Panc1 (cell line): ENCODE data around the gene VIT. TPM values are rescaled to one million over a fixed set of nuclear protein-coding genes. Genes with fewer than 3 reads are reported as not detected.

Experiments
- ATAC-seq: fragments of 200-7000 bp; cut with Tn5 transposase; 2 replicates; pipeline ENCODE4 v1.9.1; 2020; ENCODE audit warnings: mild to moderate bottlenecking, moderate library complexity
- BruUV-seq: library from RNA; stranded (reverse); fragments of 400-500 nt; replicated peaks from 2 replicates; lab custom pipeline; 2021; lab: Mats Ljungman, UMichigan
- CTCF ChIA-PET: fragments of 300-600 bp; sonication (Branson Sonifier 250); formaldehyde crosslinking; loops from one replicate; lab custom pipeline; 2022; ENCODE audit warnings: antibody characterized with exemption; lab: Charles Lee
- POLR2A ChIA-PET: fragments of 300-600 bp; sonication (Branson Sonifier 250); formaldehyde crosslinking; loops from one replicate; lab custom pipeline; 2022; ENCODE audit warnings: antibody characterized with exemption; lab: Charles Lee
- DNase-seq: peaks from one replicate; pipeline ENCODE4 v3.0.0-alpha.2; 2010; ENCODE audit warnings: low read depth, low spot score
- H3K27ac ChIP-seq: 2 replicates; pipeline ENCODE4 v1.5.1; 2011; ENCODE audit warnings: mild to moderate bottlenecking, low read length, inconsistent platforms
- H3K27me3 ChIP-seq: fragments of 200-500 bp; sonication (Bioruptor generic); 2 replicates; pipeline ENCODE4 v1.6.0; 2014; ENCODE audit warnings: low read length, inconsistent platforms; ENCODE audit not compliant: control insufficient read depth, insufficient read depth
- H3K36me3 ChIP-seq: fragments of 200-500 bp; sonication (Bioruptor generic); 2 replicates; pipeline ENCODE4 v1.5.1; 2014; ENCODE audit warnings: inconsistent platforms, mild to moderate bottlenecking, low read length, moderate library complexity; ENCODE audit not compliant: control insufficient read depth, insufficient read depth
- H3K4me1 ChIP-seq: 2 replicates; pipeline ENCODE4 v1.5.1; 2011; ENCODE audit warnings: inconsistent platforms, mild to moderate bottlenecking, low read length, moderate library complexity; ENCODE audit not compliant: control insufficient read depth, insufficient read depth
- H3K4me3 ChIP-seq, 2 experiments: 2 replicates each; pipeline ENCODE4 v1.5.1; 2011 to 2012; ENCODE audit warnings: low read depth in 2 of 2, low read length in 2 of 2, mild to moderate bottlenecking in 2 of 2, inconsistent platforms in 1 of 2, moderate library complexity in 1 of 2
- H3K9me3 ChIP-seq: fragments of 200-500 bp; sonication (Bioruptor generic); 2 replicates; pipeline ENCODE4 v1.5.1; 2014; ENCODE audit warnings: low read depth, mild to moderate bottlenecking, inconsistent platforms, low read length, moderate library complexity; ENCODE audit not compliant: control insufficient read depth, insufficient read depth
- POLR2AphosphoS5 ChIP-seq: IDR thresholded peaks from 2 replicates; pipeline ENCODE4 v1.6.1; 2012; ENCODE audit warnings: mild to moderate bottlenecking, low read depth, low read length, moderate library complexity
- REST ChIP-seq, 2 experiments: IDR thresholded peaks; 2 replicates each; pipeline ENCODE4 v1.6.1; 2011 to 2012; ENCODE audit warnings: low read depth in 2 of 2, control low read depth in 1 of 2, low read length in 1 of 2, mild to moderate bottlenecking in 1 of 2, moderate library complexity in 1 of 2; ENCODE audit not compliant: insufficient read depth in 1 of 2
- SIN3A ChIP-seq: IDR thresholded peaks from 2 replicates; pipeline ENCODE4 v1.6.1; 2012; ENCODE audit warnings: low read depth, mild to moderate bottlenecking, low read length, moderate library complexity, borderline replicate concordance; ENCODE audit not compliant: insufficient read depth
- TCF7L2 ChIP-seq: IDR thresholded peaks from 2 replicates; pipeline ENCODE4 v1.6.1; 2011; ENCODE audit warnings: mild to moderate bottlenecking, low read depth, low read length, inconsistent platforms
- in situ Hi-C: cut with HindIII; loops from 2 replicates; pipeline ENCODE4 v1.10.0; 2016; ENCODE audit warnings: low sequenced_read_pairs, low pct_unique_long_range_greater_than_20kb
- intact Hi-C: fragments of 100-400 bp; cut with micrococcal nuclease; formaldehyde crosslinking; loops from one replicate; pipeline ENCODE4 v1.10.0; 2022; ENCODE audit not compliant: unreplicated experiment
- total RNA-seq: library from RNA; stranded (reverse); gene quantifications from one replicate; pipeline ENCODE4 v1.2.1, GENCODE V29; 2021; ENCODE audit not compliant: unreplicated experiment
- TF ChIP-seq, protein P1 (sequence below): fragments of 450-650 bp; IDR thresholded peaks from 2 replicates; pipeline ENCODE4 v1.5.1; 2017; ENCODE audit warnings: mild to moderate bottlenecking

Gene VIT
- total RNA-seq, 1 experiment from 2014 or later, result 0.77 TPM

GRCh38 chr2:36677386-36677785 lies 19.1 kb upstream of the VIT start:
- in situ Hi-C loops, result no loop called here
- CTCF ChIA-PET, result no interaction called here

DNA sequence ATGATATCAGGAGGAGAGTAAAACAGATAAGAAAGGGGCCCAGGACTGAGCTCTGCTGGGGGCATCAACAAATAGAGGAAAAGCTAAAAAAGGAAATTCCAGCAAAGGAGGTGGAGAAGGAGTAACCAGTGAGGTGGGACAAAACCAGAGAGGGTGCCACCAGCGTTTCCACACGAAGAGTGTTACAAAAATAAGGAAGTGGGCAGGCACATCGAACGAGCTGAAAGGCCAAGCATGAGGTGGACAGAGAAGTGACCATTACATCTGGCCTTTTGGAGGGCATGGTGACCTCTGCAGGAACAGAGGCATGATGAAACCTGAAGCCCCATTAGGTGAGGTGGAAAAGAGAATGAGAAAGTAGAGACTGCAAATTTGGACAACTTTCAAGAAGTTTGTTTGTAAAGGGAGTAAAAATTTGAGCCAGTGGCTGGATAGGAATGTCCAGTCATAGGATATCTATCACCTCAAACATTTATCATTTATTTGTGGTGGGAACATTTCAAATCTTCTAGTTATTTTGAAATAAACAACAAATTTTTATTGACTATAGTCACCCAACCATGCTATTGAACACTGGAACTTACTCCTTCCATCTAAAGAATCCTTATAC lies 18.4 kb upstream of the VIT start:
- Histone ChIP-seq H3K9me3 (peaks cover 10% of the 10 kb centered on the region), H3K27me3 (no peaks in the 10 kb centered on the region), H3K4me3 (no peak overlapping the region), H3K27ac (peak overlapping the region; percentile 57; the same call in 1 of the 2 replicates), H3K36me3 (no peaks in the 10 kb centered on the region), H3K4me1 (peaks cover 16% of the 10 kb centered on the region)
- in situ Hi-C loops (no loop called here), intact Hi-C loops (no loop called here)
- DNase-seq (no peak), ATAC-seq (no peak)
- BruUV-seq, result no TSS peak
- TF ChIP-seq POLR2AphosphoS5 (no peak), TCF7L2 (no peak), REST (IDR thresholded peaks at IDR 0.05; ENCODE audit: insufficient read depth in 1 of 2, low read depth in 2 of 2, low read length in 1 of 2) (no peak), SIN3A (no peak)
- TF ChIP-seq, protein P1, sequence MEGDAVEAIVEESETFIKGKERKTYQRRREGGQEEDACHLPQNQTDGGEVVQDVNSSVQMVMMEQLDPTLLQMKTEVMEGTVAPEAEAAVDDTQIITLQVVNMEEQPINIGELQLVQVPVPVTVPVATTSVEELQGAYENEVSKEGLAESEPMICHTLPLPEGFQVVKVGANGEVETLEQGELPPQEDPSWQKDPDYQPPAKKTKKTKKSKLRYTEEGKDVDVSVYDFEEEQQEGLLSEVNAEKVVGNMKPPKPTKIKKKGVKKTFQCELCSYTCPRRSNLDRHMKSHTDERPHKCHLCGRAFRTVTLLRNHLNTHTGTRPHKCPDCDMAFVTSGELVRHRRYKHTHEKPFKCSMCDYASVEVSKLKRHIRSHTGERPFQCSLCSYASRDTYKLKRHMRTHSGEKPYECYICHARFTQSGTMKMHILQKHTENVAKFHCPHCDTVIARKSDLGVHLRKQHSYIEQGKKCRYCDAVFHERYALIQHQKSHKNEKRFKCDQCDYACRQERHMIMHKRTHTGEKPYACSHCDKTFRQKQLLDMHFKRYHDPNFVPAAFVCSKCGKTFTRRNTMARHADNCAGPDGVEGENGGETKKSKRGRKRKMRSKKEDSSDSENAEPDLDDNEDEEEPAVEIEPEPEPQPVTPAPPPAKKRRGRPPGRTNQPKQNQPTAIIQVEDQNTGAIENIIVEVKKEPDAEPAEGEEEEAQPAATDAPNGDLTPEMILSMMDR, result no peak
- ChIA-PET POLR2A (no interaction called here), CTCF (no interaction called here)

More at GRCh38 chr2:36677386-36677785, 19.1 kb upstream of the VIT start:
- no peak for ATAC-seq
- DNase-seq, result no peak
- no peaks in the 10 kb centered on the region for H3K27me3 ChIP-seq
- no peak for TF ChIP-seq SIN3A
- H3K36me3 ChIP-seq, result no peaks in the 10 kb centered on the region
- intact Hi-C loops, result no loop called here
- BruUV-seq, result no TSS peak
- H3K4me3 ChIP-seq, result no peak overlapping the region
- POLR2A ChIA-PET, result interaction anchor here (0.7 kb wide), 2 partner anchors 18 to 266 kb away, joined by 3 to 4 read pairs; no protein-coding TSS in a partner anchor
- peak overlapping the region; percentile 57 for H3K27ac ChIP-seq
- H3K9me3 ChIP-seq, result peaks cover 10% of the 10 kb centered on the region
- peaks cover 20% of the 10 kb centered on the region for H3K4me1 ChIP-seq

DNA sequence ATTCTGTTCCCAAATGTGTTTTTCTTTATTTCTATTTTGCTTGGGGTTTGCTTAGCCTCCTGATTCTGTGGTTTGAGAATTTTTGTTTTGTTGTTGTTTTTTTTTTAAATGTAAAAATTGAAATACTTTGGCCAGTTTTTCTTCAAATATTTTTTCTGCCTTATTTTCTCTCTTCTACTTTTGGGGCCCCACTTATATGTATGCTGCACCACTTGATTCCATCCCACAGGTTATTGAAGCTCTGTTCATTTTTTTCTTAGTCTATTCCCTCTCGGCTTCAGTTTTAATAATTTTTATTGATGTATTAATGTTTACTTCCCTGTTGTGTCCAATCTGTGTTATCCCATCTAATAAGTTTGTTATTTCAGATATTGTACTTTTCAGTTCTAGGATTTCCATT lies 17.7 kb upstream of the VIT start:
- in situ Hi-C loops (no loop called here), intact Hi-C loops (no loop called here)
- DNase-seq, result no peak
- ChIA-PET POLR2A (no interaction called here), CTCF (no interaction called here)
- no peaks in the 10 kb centered on the region for H3K36me3 ChIP-seq
- H3K27me3 ChIP-seq, result no peaks in the 10 kb centered on the region
- H3K9me3 ChIP-seq, result peaks cover 10% of the 10 kb centered on the region
- H3K27ac ChIP-seq, result peak overlapping the region; percentile 42; the same call in 1 of the 2 replicates
- peaks cover 16% of the 10 kb centered on the region for H3K4me1 ChIP-seq
- TF ChIP-seq POLR2AphosphoS5 (no peak), REST (IDR thresholded peaks at IDR 0.05; ENCODE audit: insufficient read depth in 1 of 2, low read depth in 2 of 2, low read length in 1 of 2) (no peak), TCF7L2 (no peak)
- no peak overlapping the region for H3K4me3 ChIP-seq
- no peak for ATAC-seq
- BruUV-seq, result no TSS peak
